ENCODE results near the gene TYK2.

DNA sequence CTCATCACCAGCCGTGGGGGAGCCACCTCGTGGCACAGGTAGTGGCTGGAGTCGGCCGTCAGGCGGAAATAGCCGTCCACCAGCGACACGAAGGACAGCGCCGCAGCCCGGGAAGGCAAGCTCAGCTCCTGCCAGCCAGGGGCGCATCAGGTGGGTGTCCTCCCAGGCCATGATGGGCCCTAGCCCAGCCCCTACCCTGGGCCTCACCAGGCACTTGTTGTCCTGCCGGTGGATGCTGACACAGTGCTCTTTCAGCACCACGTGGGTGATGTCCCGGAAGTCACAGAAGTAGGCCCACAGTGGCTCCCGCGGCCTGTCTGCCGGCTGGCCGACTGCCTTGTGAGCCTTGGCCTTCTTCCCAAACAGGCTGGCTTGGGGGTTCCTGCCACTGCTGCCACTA, 15.7 kb downstream of the TYK2 start:
- TF ChIP-seq, protein P1, sequence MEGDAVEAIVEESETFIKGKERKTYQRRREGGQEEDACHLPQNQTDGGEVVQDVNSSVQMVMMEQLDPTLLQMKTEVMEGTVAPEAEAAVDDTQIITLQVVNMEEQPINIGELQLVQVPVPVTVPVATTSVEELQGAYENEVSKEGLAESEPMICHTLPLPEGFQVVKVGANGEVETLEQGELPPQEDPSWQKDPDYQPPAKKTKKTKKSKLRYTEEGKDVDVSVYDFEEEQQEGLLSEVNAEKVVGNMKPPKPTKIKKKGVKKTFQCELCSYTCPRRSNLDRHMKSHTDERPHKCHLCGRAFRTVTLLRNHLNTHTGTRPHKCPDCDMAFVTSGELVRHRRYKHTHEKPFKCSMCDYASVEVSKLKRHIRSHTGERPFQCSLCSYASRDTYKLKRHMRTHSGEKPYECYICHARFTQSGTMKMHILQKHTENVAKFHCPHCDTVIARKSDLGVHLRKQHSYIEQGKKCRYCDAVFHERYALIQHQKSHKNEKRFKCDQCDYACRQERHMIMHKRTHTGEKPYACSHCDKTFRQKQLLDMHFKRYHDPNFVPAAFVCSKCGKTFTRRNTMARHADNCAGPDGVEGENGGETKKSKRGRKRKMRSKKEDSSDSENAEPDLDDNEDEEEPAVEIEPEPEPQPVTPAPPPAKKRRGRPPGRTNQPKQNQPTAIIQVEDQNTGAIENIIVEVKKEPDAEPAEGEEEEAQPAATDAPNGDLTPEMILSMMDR (conservative IDR thresholded peaks at IDR 0.05; ENCODE audit: low read depth, low read length) = no peak
- no peak for TF ChIP-seq EZH2 (IDR thresholded peaks at IDR 0.05; ENCODE audit: borderline replicate concordance, low read depth, low read length, poor library complexity, severe bottlenecking)
